ENCODE data around the gene PHF12. TPM values are rescaled to one million over a fixed set of nuclear protein-coding genes. Genes with fewer than 3 reads are reported as not detected.
A peak's percentile ranks its signal among the peaks of the same experiment; 100 is the strongest.
"Not testable (repeated sequence)": the region's sequence is repeated elsewhere in the genome, so short reads cannot be mapped to it uniquely, and the experiment has no call there.

The PHF12 gene
- total RNA-seq, 1 donor from 2014 or later = 7.1 TPM

DNA sequence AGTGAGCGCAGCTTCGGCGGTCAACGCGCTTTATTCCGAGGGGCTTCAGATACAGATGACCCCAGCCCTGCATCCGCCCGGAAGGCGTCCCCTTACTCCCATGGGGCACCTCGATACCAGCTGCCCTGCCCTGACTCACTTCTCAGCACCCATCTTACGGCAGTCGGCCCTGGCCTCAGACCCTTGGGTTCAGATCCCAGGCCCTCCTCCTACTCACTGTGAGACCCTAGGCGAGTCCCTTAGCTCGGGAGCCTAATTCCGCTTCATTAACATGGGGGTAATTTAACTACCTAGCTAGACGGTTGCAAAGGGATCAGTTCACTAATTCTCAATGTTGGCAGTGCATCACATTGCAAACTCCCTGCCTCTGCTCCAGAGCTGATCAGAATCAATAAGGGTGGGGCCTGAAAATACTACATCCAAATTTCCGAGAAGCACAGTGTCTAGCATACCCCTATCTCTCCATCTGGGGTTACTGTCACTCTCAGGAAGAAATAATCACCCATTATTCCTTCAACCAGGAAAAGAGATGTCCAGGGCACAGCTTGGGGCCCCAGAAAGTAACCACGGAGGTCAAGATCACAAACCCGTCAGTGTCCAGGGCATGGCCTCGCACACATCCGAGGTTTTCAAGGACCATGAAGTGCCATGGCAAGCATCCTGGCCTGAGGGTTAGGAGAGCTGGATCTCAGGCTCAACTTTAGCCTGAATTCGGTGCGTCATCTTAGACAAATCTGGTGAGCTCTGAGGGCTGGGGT lies 53.4 kb downstream of the PHF12 start:
- DNase-seq (ENCODE audit: low read depth) (no peak), FAIRE-seq (no peak)
- H3K36me3 ChIP-seq (ENCODE audit: control insufficient read depth, insufficient read depth, low read length) = no peaks in the 10 kb centered on the region
- TF ChIP-seq, protein P1, sequence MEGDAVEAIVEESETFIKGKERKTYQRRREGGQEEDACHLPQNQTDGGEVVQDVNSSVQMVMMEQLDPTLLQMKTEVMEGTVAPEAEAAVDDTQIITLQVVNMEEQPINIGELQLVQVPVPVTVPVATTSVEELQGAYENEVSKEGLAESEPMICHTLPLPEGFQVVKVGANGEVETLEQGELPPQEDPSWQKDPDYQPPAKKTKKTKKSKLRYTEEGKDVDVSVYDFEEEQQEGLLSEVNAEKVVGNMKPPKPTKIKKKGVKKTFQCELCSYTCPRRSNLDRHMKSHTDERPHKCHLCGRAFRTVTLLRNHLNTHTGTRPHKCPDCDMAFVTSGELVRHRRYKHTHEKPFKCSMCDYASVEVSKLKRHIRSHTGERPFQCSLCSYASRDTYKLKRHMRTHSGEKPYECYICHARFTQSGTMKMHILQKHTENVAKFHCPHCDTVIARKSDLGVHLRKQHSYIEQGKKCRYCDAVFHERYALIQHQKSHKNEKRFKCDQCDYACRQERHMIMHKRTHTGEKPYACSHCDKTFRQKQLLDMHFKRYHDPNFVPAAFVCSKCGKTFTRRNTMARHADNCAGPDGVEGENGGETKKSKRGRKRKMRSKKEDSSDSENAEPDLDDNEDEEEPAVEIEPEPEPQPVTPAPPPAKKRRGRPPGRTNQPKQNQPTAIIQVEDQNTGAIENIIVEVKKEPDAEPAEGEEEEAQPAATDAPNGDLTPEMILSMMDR (IDR thresholded peaks at IDR 0.05; ENCODE audit: insufficient read depth, low read length, severe bottlenecking) = no peak
- H3K27me3 ChIP-seq (ENCODE audit: control insufficient read depth, insufficient read depth, low read length) = no peaks in the 10 kb centered on the region
- peak overlapping the region; percentile 82 for H3K4me3 ChIP-seq (ENCODE audit: low read depth, low read length)

DNA sequence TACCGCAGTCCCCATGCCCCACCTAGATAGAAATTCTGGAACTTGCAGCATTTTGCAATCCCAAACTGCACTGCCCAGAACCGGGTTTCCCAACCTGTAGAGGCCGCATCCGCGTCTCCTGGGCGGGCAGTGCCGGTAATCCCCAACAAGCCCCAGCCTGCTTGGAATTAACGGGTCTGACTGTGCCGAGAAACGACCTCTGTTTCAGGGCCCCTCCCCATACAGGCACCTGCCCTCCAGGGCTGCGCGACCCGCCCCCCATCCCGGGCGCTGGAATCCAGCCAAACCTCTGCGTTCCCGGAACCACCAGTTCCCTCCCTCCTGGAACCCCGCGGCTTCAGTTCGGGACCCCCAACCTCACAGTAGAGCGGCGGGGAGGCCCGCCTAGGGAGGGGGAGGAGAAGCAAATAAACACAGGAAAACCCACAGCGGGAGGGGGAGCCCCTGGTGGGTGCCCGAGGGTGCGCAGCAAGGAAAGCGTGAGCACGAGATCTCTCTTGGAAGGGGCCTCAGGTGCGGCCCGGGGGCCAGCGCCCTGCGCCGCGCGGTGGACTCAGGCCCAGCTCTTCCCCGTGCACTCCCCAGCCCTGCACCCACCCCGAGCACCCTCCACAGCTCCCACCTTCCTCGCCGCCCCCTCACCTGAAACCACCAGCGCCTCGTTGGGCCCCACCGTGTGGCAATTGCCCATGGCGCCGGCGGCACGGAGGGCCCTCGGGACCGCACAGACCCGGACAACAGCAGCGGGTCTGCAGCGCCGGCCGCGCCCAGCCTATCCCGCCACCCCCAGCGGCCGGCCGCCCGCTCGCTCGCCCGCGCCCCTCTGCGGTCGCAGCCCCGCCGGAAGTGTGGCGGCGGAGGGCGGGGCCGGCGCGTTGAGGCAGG lies 54.2 kb downstream of the PHF12 start, which contains the start of gene FLOT2:
Gene FLOT2, minus strand, starts transcription at position 850 of the 885 bp plus-strand sequence. Its CDS starts 159 bp downstream, at position 691.
- FAIRE-seq = no peak
- Histone ChIP-seq H3K4me3 (ENCODE audit: low read depth, low read length) (peak within 1 kb of the TSS; percentile 82), H3K27me3 (ENCODE audit: control insufficient read depth, insufficient read depth, low read length) (no peaks in the 10 kb centered on the region), H3K36me3 (ENCODE audit: control insufficient read depth, insufficient read depth, low read length) (no peaks in the 10 kb centered on the region)
- TF ChIP-seq, protein P1 (IDR thresholded peaks at IDR 0.05; ENCODE audit: insufficient read depth, low read length, severe bottlenecking) = peak; percentile 19
- peak; percentile 90 for DNase-seq (ENCODE audit: low read depth)

DNA sequence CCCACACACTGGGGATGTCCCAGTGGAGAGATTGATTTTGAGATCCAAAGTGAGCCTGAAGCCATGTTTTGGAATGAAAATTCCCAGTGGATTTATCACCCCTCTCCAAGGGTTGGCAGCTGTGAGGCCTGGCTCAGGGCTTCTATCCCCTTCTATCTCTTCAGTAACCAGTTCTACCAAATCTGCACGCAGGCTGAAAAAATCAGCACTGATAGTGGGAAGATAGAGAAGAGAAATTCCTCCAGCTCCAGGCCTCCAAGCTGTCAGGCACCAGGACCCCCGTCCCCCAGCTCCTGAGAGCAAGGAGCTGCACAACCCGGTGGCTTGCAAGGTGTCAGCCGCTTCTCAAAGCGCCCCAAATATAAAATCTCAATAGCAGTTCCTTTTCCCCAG lies 54.8 kb downstream of the PHF12 start:
- Histone ChIP-seq H3K36me3 (ENCODE audit: control insufficient read depth, insufficient read depth, low read length) (peaks cover 1% of the 10 kb centered on the region), H3K27me3 (ENCODE audit: control insufficient read depth, insufficient read depth, low read length) (no peaks in the 10 kb centered on the region), H3K4me3 (ENCODE audit: low read depth, low read length) (peak overlapping the region; percentile 82)
- TF ChIP-seq, protein P1 (IDR thresholded peaks at IDR 0.05; ENCODE audit: insufficient read depth, low read length, severe bottlenecking) = no peak
- FAIRE-seq = no peak
- no peak for DNase-seq (ENCODE audit: low read depth)

DNA sequence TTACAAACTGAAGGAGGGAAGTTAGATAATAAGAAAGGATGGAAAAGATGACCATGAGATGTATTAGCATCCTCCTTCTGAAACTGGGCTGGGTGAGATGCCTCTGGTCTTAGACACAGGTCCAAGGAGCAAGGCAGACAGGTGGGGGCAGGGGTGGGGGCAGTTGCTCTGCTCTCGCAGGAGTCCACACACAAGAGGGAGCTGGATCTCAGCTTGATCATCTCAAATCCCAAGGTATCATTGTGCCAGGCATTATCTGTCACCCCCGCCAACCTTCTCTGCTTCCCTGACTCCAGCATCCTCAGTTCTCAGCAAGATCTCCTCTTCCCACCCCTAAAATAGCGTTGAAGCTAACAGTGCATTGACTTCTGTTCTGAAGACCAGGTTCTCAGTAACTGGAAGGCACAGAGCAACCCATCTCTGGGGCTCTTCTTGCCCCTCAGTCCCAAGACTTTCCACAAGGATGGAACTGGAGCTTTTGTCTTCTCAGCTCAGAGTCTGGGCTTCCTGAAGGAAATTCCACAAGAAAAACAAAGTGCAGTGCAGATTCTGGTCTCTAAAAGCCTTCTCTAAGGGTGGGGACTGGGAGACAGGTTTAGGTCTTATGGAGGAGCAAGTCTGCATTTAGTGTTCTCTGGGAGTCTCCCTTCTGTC lies 55.4 kb downstream of the PHF12 start:
- TF ChIP-seq, protein P1 (IDR thresholded peaks at IDR 0.05; ENCODE audit: insufficient read depth, low read length, severe bottlenecking) = no peak
- Histone ChIP-seq H3K27me3 (ENCODE audit: control insufficient read depth, insufficient read depth, low read length) (no peaks in the 10 kb centered on the region), H3K4me3 (ENCODE audit: low read depth, low read length) (no peak overlapping the region), H3K36me3 (ENCODE audit: control insufficient read depth, insufficient read depth, low read length) (peaks cover 1% of the 10 kb centered on the region)
- no peak for DNase-seq (ENCODE audit: low read depth)
- no peak for FAIRE-seq

DNA sequence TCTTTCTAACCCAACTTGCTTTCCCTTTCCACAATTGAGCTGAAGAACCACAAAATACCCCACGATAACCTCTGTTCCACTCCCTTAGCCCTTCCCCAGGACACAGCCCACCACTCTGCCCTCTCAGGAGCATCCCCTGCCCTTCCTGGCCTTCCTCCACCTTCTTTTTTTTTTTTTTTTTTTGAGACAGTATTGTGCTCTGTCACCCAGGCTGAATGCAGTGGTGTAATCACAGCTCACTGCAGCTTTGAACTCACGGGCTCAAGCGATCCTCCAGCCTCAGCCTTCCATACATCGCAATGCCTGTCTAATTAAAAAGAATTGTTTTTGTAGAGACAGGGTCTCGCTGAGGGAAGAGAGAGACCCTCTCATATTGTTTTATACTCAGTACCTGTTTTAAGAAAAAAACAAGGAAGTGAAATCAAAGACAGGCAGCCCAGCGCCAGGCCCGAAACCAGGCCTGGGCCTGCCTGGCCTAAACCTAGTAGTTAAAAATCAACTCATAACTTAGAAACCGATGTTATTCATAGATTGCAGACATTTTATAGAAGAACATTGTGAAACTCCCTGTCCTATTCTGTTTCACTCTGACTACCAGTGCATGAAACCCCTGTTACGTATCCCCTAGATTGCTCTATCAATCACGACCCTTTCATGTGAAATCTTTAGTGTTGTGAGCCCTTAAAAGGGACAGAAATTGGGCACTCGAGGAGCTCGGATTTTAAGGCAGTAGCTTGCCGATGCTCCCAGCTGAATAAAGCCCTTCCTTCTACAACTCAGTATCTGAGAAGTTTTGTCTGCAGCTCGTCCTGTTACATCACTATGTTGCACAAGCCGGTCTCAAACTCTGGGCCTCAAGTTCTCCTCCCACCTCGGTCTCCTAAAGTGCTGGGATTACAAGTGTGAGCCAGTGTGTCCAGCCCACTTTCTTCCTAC lies 57.8 kb downstream of the PHF12 start:
- peak; percentile 70 for DNase-seq (ENCODE audit: low read depth)
- H3K27me3 ChIP-seq (ENCODE audit: control insufficient read depth, insufficient read depth, low read length); H3K36me3 ChIP-seq (ENCODE audit: control insufficient read depth, insufficient read depth, low read length); FAIRE-seq; H3K4me3 ChIP-seq (ENCODE audit: low read depth, low read length): not testable (repeated sequence)

Data from bronchial epithelial cell (primary cell).